Measurements from ENCODE around the gene CAV1. TPM values are rescaled to one million over a fixed set of nuclear protein-coding genes. Genes with fewer than 3 reads are reported as not detected.
A peak's percentile ranks its signal among the peaks of the same experiment; 100 is the strongest.

CAV1 gene
- total RNA-seq, 2 experiments from 2014 or later: 0.87 TPM; not detected in 1

DNA sequence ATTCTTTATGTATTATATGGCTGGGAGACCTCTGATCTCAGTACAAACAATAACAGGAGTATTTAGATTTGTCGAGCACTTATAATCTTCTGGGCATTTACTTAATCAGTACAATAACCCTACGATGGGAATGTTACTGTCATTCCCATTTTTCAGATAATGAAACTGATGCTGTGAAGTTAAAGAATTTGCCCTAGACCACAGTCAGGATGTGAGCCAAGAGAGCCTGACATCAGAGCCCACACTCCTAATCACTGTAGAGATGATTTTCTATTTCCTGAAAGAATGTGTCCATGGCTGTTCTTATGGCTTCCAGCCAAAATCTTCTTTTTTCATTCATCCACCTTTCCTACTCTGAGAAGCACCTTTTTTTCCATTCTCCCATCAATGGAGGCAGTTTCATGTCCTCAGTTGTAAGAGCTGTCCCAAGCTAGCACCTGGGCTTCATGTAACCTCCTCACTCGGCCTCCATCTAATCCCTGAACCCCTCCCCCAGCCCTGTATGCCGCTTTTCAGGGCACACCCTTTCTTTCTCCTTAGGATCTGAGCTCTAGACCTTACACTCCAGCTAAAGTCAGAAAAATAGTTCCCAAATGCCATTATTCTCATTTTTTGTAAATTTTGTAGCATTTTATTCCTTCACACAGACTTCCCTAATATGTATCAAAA lies 12.2 kb upstream of the CAV1 start:
- Mint-ChIP-seq H3K36me3 (no peaks in the 10 kb centered on the region), H3K9me3 (ENCODE audit: low read depth) (no peaks in the 10 kb centered on the region), H3K4me1 (peaks cover 19% of the 10 kb centered on the region), H3K4me3 (peak overlapping the region; percentile 85), H3K27me3 (peaks cover 28% of the 10 kb centered on the region), H3K27ac (peak overlapping the region; percentile 84)
- no peak for DNase-seq
- no peak for ATAC-seq
- CTCF ChIA-PET: interaction anchor here (1.2 to 3.4 kb wide), 2 partner anchors 13 to 332 kb away, joined by 3 to 25 read pairs; partner anchors contain the start of gene CAV1

DNA sequence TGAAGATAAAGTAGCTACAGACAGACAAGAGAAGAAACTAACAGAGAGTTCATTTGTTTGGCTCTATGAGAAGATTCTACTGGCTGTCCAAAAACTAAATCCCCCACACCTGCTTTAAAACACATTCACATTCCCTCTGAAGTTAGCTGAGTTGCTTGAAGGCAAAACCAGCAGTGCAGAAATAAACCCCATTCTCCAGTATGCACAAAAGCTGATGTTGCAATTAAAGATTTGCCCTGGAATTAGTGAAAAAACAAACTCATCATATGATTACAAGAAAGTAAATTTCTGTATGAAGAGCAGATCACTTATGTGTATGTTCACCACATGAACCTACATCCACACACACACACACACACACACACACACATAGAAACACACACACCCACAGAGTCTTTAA lies 9.3 kb upstream of the CAV1 start:
- no peak for DNase-seq
- CTCF ChIA-PET: interaction anchor here (1.0 to 1.7 kb wide), 2 partner anchors 10 to 11 kb away, joined by 4 read pairs; no protein-coding TSS in a partner anchor
- Mint-ChIP-seq H3K27me3 (peaks cover 26% of the 10 kb centered on the region), H3K4me1 (peaks cover 19% of the 10 kb centered on the region), H3K36me3 (no peaks in the 10 kb centered on the region), H3K4me3 (no peak overlapping the region), H3K9me3 (ENCODE audit: low read depth) (no peaks in the 10 kb centered on the region), H3K27ac (no peak overlapping the region)
- no peak for ATAC-seq

DNA sequence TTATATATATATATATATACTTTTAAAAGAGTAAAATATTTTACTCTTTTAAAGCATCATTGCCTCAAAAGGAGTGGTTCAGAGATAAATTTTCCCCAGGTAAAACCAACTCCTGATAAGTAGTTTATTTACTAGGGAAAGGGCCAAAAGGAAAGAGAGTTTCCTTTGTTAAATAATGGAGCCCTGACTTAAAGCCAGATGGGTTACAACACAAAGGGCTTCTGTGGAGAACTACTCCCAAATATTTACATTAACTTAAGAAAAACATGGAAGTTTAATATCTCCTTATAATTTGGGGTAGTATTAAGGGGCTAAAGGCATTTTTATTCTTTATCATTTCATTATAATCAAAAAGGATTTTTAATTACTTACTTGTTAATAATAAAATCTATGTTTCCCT lies 8.5 kb upstream of the CAV1 start:
- no peak overlapping the region for H3K27ac Mint-ChIP-seq
- no peak overlapping the region for H3K4me3 Mint-ChIP-seq
- ATAC-seq (no peak), DNase-seq (no peak)
- CTCF ChIA-PET: interaction anchor here (1.5 kb wide), 1 partner anchor 10 kb away, joined by 4 read pairs; no protein-coding TSS in a partner anchor
- no peaks in the 10 kb centered on the region for H3K36me3 Mint-ChIP-seq
- no peaks in the 10 kb centered on the region for H3K9me3 Mint-ChIP-seq (ENCODE audit: low read depth)
- peaks cover 17% of the 10 kb centered on the region for H3K4me1 Mint-ChIP-seq
- peaks cover 31% of the 10 kb centered on the region for H3K27me3 Mint-ChIP-seq

DNA sequence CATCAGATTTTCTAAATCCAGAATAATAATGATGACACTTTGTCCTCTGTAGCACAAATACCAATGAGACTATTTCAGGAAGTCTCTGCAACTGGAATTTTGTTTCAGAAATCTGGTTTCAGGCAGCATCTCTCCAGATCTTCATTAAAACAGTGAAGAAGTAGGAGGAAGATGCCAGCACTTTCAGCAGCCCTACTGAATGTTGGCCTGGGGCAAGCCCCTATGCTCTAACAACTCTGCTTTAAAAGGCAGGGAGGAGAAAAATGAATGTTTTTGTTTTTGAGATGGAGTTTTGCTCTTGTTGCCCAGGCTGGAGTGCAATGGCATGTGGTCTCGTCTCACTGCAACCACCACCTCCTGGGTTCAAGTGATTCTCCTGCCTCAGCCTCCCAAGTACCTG lies 7.2 kb upstream of the CAV1 start:
- CTCF ChIA-PET: no interaction called here
- no peak overlapping the region for H3K4me3 Mint-ChIP-seq
- DNase-seq (no peak), ATAC-seq (no peak)
- H3K27me3 Mint-ChIP-seq: peaks cover 40% of the 10 kb centered on the region
- H3K27ac Mint-ChIP-seq: no peak overlapping the region
- H3K36me3 Mint-ChIP-seq: no peaks in the 10 kb centered on the region
- peaks cover 4% of the 10 kb centered on the region for H3K4me1 Mint-ChIP-seq
- no peaks in the 10 kb centered on the region for H3K9me3 Mint-ChIP-seq (ENCODE audit: low read depth)

DNA sequence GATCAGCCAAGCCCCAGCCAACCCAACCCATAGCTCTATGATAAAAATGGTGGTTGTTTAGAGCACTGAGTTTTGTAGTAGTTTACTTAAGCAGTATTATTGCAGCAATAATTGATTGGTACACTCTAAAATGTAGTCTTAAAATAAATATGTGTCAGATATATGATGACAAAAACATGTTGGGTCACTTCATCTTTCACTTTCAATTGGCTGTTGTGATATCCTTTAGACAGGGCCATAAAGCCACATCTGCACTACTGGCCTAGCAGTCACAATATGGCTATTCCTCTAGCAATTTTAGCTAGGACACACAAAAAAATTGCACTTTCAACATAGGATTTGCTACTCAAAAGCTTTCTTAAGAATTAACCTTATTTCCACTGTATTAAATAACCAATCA lies 5.9 kb upstream of the CAV1 start:
- CTCF ChIA-PET: no interaction called here
- no peaks in the 10 kb centered on the region for H3K9me3 Mint-ChIP-seq (ENCODE audit: low read depth)
- H3K36me3 Mint-ChIP-seq: no peaks in the 10 kb centered on the region
- H3K4me1 Mint-ChIP-seq: no peaks in the 10 kb centered on the region
- DNase-seq (no peak), ATAC-seq (no peak)
- H3K27ac Mint-ChIP-seq: no peak overlapping the region
- H3K4me3 Mint-ChIP-seq: no peak overlapping the region
- H3K27me3 Mint-ChIP-seq: peaks cover 53% of the 10 kb centered on the region

DNA sequence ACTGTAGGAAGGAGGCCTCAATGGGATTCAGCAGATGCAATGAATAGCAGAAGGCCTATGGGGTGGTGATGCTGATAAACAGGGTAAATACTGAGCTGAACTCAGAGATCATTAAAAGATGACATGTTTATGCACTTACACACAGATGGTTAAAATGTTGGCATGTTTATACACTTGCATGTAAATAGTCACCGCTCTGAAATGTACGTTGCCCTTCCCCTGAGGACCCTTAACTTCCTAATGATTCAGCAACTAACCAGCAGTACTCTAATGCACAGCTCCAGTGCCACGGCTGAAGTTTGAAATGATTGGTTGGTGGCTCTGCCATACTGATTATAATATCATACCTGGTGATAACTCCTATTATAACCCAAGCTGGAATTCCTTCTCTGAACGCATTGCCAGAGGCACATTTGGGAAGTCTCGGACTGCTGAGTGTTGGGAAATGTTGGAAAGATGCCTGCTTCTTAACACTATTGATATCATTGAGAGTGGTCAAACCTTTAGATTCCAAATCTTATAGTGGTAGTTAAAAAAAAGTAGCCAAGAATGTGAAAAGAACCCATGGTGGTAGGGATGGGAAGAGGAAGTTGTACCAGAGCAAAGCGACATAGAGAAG lies 3.7 kb upstream of the CAV1 start:
- Mint-ChIP-seq H3K4me3 (no peak overlapping the region), H3K36me3 (no peaks in the 10 kb centered on the region), H3K27me3 (peaks cover 57% of the 10 kb centered on the region), H3K9me3 (ENCODE audit: low read depth) (no peaks in the 10 kb centered on the region), H3K27ac (no peak overlapping the region), H3K4me1 (peaks cover 13% of the 10 kb centered on the region)
- no peak for ATAC-seq
- no peak for DNase-seq
- CTCF ChIA-PET: interaction anchor here (1.4 to 1.7 kb wide), 2 partner anchors 8 to 349 kb away, joined by 4 read pairs; no protein-coding TSS in a partner anchor

DNA sequence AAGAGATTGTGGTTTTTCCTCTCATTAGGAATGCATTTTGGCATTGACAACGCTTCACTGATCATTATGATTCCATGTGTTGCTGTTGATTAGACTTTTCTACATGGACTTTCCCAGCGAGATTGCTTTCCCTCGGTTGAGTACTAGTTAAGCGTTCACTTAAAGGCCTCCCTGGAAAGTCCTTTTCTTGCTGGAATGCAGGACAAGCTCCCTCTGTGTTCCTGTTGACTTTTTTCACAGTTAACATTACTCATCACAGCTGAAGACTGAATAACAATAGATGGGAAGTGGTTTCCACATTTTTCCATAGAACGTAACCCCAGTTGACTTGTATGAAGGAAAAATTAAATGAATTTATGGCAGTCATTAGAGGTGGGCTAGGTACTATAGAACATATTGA lies 2.6 kb upstream of the CAV1 start:
- DNase-seq (no peak), ATAC-seq (no peak)
- Mint-ChIP-seq H3K27me3 (peaks cover 68% of the 10 kb centered on the region), H3K36me3 (no peaks in the 10 kb centered on the region), H3K4me3 (no peak overlapping the region), H3K4me1 (peaks cover 21% of the 10 kb centered on the region), H3K9me3 (ENCODE audit: low read depth) (no peaks in the 10 kb centered on the region), H3K27ac (no peak overlapping the region)
- CTCF ChIA-PET: interaction anchor here (0.8 to 1.7 kb wide), 4 partner anchors 18 to 350 kb away, joined by 3 to 4 read pairs (median 3); no protein-coding TSS in a partner anchor

DNA sequence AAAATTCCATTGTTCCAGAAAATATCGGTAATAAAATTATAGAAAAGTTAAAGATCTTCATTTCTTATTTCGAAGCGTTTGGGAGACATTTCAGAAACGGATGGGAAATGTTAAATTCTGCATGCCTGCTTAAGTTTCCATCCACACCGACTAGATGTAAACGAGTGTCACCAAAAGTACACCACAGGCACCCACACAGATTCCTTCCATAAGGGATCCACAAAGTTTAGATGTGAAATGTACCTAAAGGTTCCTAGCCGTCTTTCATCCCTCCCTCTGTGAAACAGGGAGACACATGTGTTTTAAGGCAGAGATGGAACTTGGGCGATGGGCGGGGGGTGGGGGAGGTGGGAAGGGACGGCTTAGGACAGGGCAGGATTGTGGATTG lies 621 bp upstream of the CAV1 start:
- Mint-ChIP-seq H3K27me3 (peaks cover 81% of the 10 kb centered on the region), H3K27ac (no peak overlapping the region), H3K4me1 (peaks cover 21% of the 10 kb centered on the region), H3K36me3 (no peaks in the 10 kb centered on the region), H3K9me3 (ENCODE audit: low read depth) (no peaks in the 10 kb centered on the region), H3K4me3 (peak overlapping the region; percentile 82)
- no peak for ATAC-seq
- DNase-seq: no peak
- CTCF ChIA-PET: no interaction called here

DNA sequence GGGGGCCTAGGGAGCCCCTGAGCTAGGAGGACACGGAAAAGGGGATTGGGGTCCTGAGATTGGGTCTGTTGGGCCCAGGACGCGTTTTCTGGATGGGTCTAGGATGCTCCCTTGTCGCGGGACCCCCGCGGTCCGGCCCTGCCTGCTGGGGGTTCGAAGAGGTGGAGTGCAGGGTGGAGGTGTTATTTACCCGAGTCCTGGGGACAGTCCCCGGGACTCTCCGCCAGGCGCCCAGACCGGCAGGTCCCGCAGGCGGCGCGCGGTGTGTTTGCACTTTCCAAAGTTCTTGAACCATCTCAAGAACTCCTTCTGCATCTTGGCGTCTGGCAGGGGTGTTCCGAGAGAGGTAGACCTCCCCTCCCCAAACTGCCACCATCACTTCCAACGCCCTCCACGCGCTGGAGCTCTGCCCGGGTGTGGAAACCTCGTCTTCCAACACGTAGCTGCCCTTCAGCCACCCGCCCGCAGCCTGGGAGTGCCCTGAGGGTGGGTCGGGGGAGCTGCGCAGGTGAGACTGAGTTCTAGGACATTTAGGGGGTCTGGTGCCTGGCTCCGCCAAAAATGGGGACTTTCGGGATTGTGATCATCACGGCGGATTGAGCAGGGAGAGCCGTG lies 569 bp downstream of the CAV1 start:
- CTCF ChIA-PET: interaction anchor here (0.5 to 3.1 kb wide), 32 partner anchors 10 to 390 kb away, joined by 3 to 27 read pairs (median 6); partner anchors contain the start of gene CAV2
- DNase-seq: peak; percentile 45
- H3K4me1 Mint-ChIP-seq: peaks cover 21% of the 10 kb centered on the region
- ATAC-seq: peak; percentile 18
- H3K9me3 Mint-ChIP-seq (ENCODE audit: low read depth): no peaks in the 10 kb centered on the region
- peak overlapping the region; percentile 82 for H3K4me3 Mint-ChIP-seq
- no peak overlapping the region for H3K27ac Mint-ChIP-seq
- no peaks in the 10 kb centered on the region for H3K36me3 Mint-ChIP-seq
- H3K27me3 Mint-ChIP-seq: peaks cover 81% of the 10 kb centered on the region

DNA sequence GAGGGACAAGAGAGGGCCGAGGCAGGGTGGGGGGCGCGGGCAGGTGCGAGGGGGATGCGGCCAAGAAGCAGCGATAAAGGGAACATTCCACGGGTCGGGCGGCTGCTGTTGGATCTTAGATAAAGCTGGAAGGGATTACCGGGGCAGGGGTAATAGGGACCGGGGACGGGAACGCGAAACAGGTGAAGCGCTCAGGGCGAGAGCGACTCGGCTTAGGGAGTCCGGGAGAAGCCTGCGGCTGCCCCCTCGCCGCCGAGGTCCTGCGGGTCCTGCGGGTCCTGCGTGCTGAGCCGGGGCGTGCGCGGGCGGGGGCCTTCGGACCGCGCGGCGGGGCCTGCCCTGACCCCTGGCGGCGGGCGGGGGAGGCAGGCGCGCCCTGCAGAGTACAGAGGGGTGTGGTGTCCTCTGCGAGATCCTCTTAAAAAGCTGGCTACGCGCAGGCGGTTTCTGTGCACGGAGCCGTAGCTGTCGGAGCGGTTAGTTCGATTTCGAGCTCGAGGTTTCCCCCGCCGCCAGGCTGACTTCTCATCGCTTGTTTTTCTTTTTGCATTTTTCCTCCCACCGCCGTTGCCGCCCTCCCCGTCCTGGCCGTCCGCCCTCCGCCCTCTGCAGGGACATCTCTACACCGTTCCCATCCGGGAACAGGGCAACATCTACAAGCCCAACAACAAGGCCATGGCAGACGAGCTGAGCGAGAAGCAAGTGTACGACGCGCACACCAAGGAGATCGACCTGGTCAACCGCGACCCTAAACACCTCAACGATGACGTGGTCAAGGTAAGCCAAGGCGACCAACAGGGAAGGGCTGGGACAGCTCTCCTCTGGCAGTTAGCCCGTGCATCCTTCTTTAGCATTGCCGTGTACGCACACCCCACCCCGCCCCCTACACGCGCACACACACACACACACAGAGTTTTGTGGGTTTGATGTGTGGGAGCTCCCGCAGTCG lies 1.4 kb downstream of the CAV1 start:
- Mint-ChIP-seq H3K36me3 (no peaks in the 10 kb centered on the region), H3K27me3 (peaks cover 80% of the 10 kb centered on the region), H3K4me1 (peaks cover 21% of the 10 kb centered on the region), H3K27ac (no peak overlapping the region), H3K4me3 (peak overlapping the region; percentile 82), H3K9me3 (ENCODE audit: low read depth) (no peaks in the 10 kb centered on the region)
- ATAC-seq (peak; percentile 96), DNase-seq (peak; percentile 77)
- CTCF ChIA-PET: interaction anchor here (0.6 to 3.1 kb wide), 48 partner anchors 10 to 418 kb away, joined by 3 to 27 read pairs (median 4); partner anchors contain the start of gene CAV2

DNA sequence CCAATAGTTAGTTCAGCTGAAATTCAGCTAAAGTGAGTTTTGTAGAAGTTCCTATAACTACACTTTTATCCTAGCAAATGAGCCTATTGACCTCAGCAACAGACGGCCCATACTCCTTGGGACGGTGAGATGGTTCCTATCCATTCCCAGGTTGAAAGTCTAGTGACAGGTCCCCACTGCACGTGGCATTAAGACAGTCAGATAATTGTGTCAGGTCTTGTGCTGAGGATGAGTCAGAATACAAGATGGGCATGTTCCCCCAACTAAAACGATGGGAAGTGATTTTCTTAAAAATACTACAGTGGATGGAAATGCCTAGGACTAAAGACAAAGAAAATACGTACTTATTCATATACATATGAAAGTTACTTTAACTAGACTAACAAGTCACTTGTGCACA lies 2.1 kb downstream of the CAV1 start:
- Mint-ChIP-seq H3K36me3 (no peaks in the 10 kb centered on the region), H3K27me3 (peaks cover 77% of the 10 kb centered on the region), H3K4me3 (peak overlapping the region; percentile 82), H3K4me1 (peaks cover 21% of the 10 kb centered on the region), H3K27ac (no peak overlapping the region), H3K9me3 (ENCODE audit: low read depth) (no peaks in the 10 kb centered on the region)
- ATAC-seq: no peak
- DNase-seq: no peak
- CTCF ChIA-PET: interaction anchor here (0.6 to 3.1 kb wide), 29 partner anchors 10 to 392 kb away, joined by 3 to 27 read pairs (median 5); no protein-coding TSS in a partner anchor

DNA sequence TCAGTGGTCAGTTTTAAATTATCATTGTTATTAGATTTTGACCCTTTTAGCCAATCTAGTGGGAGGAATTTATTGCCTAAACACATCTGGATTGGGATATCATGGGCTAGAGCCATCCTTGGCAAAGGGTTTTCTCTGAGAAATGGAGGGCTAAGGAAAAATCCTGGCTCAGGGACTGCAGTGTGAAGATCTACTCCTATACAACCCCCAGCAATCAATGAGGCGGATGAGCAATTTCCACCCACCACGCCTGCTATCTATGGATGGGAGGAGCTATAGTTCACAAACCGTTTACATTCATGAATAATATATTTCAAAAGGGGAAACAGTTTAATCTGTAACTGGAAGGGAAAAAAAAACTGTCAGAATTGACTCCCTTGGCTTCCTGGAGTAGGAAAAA lies 2.7 kb downstream of the CAV1 start:
- DNase-seq (no peak), ATAC-seq (no peak)
- H3K36me3 Mint-ChIP-seq: no peaks in the 10 kb centered on the region
- no peak overlapping the region for H3K27ac Mint-ChIP-seq
- peaks cover 21% of the 10 kb centered on the region for H3K4me1 Mint-ChIP-seq
- H3K9me3 Mint-ChIP-seq (ENCODE audit: low read depth): no peaks in the 10 kb centered on the region
- CTCF ChIA-PET: interaction anchor here (1.6 to 3.1 kb wide), 5 partner anchors 9 to 392 kb away, joined by 5 to 17 read pairs (median 10); no protein-coding TSS in a partner anchor
- no peak overlapping the region for H3K4me3 Mint-ChIP-seq
- H3K27me3 Mint-ChIP-seq: peaks cover 74% of the 10 kb centered on the region
